ENCODE measurements around the gene RBM43.

The RBM43 gene

DNA sequence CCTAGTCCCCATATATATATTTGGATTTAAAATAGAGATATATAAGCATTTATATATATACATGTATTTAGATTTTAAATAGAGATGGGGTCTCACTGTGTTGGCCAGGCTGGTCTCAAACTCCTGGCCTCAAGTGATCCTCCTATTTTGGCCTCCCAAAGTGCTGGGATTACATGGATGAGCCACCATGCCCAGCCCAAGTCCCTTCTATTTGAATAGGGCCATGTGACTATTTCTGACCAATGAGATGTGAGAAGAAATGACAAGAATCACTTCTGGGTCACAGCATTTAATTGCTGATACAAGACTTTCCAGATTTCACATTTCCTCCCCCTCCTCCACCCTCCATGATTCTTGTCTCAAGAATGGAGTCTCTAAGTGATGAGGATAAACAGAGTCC, 6.4 kb upstream of the RBM43 start:
- no peaks in the 10 kb centered on the region for H3K9me3 ChIP-seq (ENCODE audit: insufficient read depth, low read length)
- H3K4me3 ChIP-seq (ENCODE audit: low read length): no peak overlapping the region
- H3K9ac ChIP-seq (ENCODE audit: low read length): no peak overlapping the region
- H3K36me3 ChIP-seq (replicated peaks; ENCODE audit: low read depth, low read length): peaks cover 28% of the 10 kb centered on the region
- H3K4me1 ChIP-seq (ENCODE audit: low read length): no peaks in the 10 kb centered on the region
- no peaks in the 10 kb centered on the region for H3K79me2 ChIP-seq (ENCODE audit: low read length)
- no peak overlapping the region for H3K27ac ChIP-seq (ENCODE audit: low read length)
- no peak overlapping the region for H2AFZ ChIP-seq (ENCODE audit: low read depth, low read length)
- H3K4me2 ChIP-seq (ENCODE audit: low read length): no peak overlapping the region
- no peak for TF ChIP-seq EZH2phosphoT487 (IDR thresholded peaks at IDR 0.05; ENCODE audit: low read depth)
- TF ChIP-seq, protein P1, sequence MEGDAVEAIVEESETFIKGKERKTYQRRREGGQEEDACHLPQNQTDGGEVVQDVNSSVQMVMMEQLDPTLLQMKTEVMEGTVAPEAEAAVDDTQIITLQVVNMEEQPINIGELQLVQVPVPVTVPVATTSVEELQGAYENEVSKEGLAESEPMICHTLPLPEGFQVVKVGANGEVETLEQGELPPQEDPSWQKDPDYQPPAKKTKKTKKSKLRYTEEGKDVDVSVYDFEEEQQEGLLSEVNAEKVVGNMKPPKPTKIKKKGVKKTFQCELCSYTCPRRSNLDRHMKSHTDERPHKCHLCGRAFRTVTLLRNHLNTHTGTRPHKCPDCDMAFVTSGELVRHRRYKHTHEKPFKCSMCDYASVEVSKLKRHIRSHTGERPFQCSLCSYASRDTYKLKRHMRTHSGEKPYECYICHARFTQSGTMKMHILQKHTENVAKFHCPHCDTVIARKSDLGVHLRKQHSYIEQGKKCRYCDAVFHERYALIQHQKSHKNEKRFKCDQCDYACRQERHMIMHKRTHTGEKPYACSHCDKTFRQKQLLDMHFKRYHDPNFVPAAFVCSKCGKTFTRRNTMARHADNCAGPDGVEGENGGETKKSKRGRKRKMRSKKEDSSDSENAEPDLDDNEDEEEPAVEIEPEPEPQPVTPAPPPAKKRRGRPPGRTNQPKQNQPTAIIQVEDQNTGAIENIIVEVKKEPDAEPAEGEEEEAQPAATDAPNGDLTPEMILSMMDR (IDR thresholded peaks at IDR 0.05; ENCODE audit: low read depth, low read length): no peak
- no peaks in the 10 kb centered on the region for H4K20me1 ChIP-seq (ENCODE audit: insufficient read depth, low read length)
- H3K27me3 ChIP-seq (ENCODE audit: low read depth, low read length): no peaks in the 10 kb centered on the region

DNA sequence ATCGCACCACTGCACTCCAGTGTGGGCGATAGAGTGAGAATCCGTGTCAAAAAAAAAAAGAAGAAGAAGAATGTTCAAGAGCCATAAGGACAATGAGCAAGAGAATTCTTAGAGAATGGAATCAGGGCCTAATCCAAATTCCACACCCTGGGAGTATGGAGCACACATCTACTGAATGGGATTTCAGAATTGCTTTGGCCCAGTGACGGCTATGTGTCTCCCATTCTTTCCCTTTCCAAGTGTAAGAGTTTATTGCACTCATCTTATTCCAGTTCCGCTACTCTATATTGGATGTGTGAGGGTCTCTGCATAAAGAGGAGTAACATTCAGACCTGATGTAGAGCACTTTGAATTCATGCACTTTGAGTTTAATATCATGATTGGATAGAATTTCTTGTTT, 5.9 kb upstream of the RBM43 start:
- Histone ChIP-seq H3K9ac (ENCODE audit: low read length) (no peak overlapping the region), H3K27ac (ENCODE audit: low read length) (no peak overlapping the region), H3K4me3 (ENCODE audit: low read length) (no peak overlapping the region), H3K79me2 (ENCODE audit: low read length) (no peaks in the 10 kb centered on the region), H2AFZ (ENCODE audit: low read depth, low read length) (no peak overlapping the region), H3K4me2 (ENCODE audit: low read length) (no peak overlapping the region), H3K36me3 (replicated peaks; ENCODE audit: low read depth, low read length) (peaks cover 25% of the 10 kb centered on the region), H3K27me3 (ENCODE audit: low read depth, low read length) (no peaks in the 10 kb centered on the region), H3K4me1 (ENCODE audit: low read length) (no peaks in the 10 kb centered on the region), H3K9me3 (ENCODE audit: insufficient read depth, low read length) (no peaks in the 10 kb centered on the region), H4K20me1 (ENCODE audit: insufficient read depth, low read length) (no peaks in the 10 kb centered on the region)
- TF ChIP-seq, protein P1 (IDR thresholded peaks at IDR 0.05; ENCODE audit: low read depth, low read length): no peak
- no peak for TF ChIP-seq EZH2phosphoT487 (IDR thresholded peaks at IDR 0.05; ENCODE audit: low read depth)

DNA sequence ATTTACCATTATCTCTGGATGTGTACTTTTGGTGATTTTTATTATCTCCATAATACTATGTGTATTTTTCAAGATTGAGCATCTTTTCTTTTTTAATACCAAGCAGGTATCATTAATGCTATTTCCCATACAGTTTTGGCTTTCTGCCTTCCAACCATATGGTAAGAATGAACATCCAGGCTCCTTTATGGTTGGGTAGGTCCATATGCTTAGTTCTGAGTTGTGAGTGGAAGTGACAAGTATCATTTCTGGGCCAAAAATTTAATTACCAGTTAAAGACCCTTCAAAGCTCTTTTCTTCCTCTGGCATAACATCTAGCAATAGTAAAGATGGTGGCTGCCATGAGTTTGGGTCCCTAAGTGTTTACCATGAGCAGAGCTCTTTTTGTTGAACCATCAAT, 4.3 kb upstream of the RBM43 start:
- Histone ChIP-seq H3K4me3 (ENCODE audit: low read length) (no peak overlapping the region), H3K79me2 (ENCODE audit: low read length) (no peaks in the 10 kb centered on the region), H4K20me1 (ENCODE audit: insufficient read depth, low read length) (no peaks in the 10 kb centered on the region), H3K4me1 (ENCODE audit: low read length) (peaks cover 5% of the 10 kb centered on the region), H2AFZ (ENCODE audit: low read depth, low read length) (no peak overlapping the region), H3K4me2 (ENCODE audit: low read length) (no peak overlapping the region), H3K27me3 (ENCODE audit: low read depth, low read length) (no peaks in the 10 kb centered on the region), H3K36me3 (replicated peaks; ENCODE audit: low read depth, low read length) (peaks cover 19% of the 10 kb centered on the region), H3K27ac (ENCODE audit: low read length) (no peak overlapping the region), H3K9me3 (ENCODE audit: insufficient read depth, low read length) (no peaks in the 10 kb centered on the region), H3K9ac (ENCODE audit: low read length) (no peak overlapping the region)
- TF ChIP-seq, protein P1 (IDR thresholded peaks at IDR 0.05; ENCODE audit: low read depth, low read length): no peak
- TF ChIP-seq EZH2phosphoT487 (IDR thresholded peaks at IDR 0.05; ENCODE audit: low read depth): no peak

DNA sequence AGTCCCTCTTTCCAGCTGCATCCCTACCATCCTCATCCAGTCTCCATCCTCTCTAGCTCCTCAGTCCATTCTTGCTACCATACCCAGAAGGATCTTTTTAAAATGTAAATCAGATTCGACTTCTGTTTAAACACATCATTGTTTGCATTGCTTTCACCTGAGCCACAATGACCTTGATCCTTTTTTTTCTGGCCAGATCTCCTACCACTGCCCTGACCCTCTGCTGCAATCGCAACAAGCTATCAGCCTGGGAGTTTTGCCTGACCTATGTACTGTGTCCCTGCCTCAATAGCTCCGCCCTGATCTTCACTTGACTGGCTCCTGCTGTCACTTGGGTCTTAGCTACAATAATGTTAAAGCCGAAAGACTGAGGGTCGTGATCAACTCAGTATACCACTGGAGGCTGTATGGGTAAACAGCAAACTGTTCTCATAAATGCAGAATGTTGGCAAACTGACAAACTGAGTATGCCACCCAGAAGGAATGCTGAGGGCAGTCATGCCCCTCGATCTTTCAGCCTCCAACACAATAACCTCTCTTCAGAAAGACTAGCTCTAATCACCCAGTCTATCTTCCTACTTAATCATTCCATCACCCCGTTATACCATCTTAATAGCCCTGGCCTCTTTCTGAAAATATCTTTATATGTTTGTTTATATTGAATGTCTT, 2.6 kb upstream of the RBM43 start:
- H4K20me1 ChIP-seq (ENCODE audit: insufficient read depth, low read length): no peaks in the 10 kb centered on the region
- H2AFZ ChIP-seq (ENCODE audit: low read depth, low read length): no peak overlapping the region
- no peaks in the 10 kb centered on the region for H3K9me3 ChIP-seq (ENCODE audit: insufficient read depth, low read length)
- H3K79me2 ChIP-seq (ENCODE audit: low read length): no peaks in the 10 kb centered on the region
- no peak for TF ChIP-seq EZH2phosphoT487 (IDR thresholded peaks at IDR 0.05; ENCODE audit: low read depth)
- TF ChIP-seq, protein P1 (IDR thresholded peaks at IDR 0.05; ENCODE audit: low read depth, low read length): no peak
- no peaks in the 10 kb centered on the region for H3K27me3 ChIP-seq (ENCODE audit: low read depth, low read length)
- H3K4me2 ChIP-seq (ENCODE audit: low read length): no peak overlapping the region
- no peak overlapping the region for H3K27ac ChIP-seq (ENCODE audit: low read length)
- H3K4me3 ChIP-seq (ENCODE audit: low read length): no peak overlapping the region
- peaks cover 12% of the 10 kb centered on the region for H3K4me1 ChIP-seq (ENCODE audit: low read length)
- H3K9ac ChIP-seq (ENCODE audit: low read length): no peak overlapping the region
- peaks cover 10% of the 10 kb centered on the region for H3K36me3 ChIP-seq (replicated peaks; ENCODE audit: low read depth, low read length)
